ENCODE data around the gene GORASP2.

Gene GORASP2

DNA sequence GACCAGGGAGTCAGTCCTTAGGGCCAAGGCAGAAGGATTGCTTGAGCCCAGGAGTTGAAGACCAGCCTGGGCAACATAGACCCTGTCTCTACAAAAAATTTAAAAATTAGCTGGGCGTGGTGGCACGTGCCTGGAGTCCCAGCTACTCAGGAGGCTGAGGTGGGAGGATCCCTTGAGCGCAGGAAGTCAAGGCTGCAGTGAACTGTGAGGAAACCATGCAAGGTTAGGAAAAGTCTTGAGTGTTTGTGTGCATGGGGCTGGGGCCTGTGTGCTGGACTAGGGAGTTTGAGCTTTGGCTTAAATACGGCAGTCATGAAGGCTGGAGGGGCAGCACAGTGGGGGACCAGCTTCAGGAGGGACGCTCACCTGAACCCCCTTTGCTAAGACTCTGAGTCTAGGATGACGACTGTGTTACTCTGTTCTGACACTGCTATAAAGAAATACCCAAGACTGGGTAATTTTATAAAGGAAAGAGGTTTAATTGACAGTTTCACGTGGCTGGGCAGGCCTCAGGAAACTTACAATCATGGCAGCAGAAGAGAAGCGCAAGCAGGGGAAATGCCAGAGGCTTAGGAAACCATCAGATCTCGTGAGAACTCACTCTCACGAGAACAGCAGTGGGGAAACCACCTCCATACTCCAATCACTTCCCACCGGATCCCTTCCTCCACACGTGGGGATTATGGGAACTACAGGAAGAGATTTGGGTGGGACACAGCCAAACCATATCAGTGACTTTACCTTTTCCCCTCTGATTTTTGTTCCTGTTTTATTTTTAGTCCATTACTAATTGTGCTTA, 39.4 kb downstream of the GORASP2 start:
- DNase-seq = no peak

DNA sequence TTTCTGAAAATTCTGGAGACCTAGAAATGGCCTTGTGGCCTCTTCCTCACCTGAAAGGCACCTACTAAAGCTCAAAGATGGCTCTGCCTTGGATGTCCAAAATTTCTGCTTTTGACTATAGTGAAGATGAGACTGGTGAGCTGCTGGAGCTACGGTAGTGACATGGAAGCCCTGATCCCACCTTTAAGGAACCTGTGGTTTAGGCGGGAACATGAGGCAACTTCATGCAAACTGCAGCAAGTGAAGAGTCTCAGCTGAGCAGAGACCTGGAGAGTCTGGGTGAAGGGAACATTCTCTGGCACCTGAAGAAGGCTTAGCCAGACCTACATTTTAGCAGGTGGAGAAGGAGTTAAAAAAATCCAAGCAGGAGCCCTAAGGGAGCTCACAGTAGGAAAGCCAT, 40.0 kb downstream of the GORASP2 start:
- no peak for DNase-seq

DNA sequence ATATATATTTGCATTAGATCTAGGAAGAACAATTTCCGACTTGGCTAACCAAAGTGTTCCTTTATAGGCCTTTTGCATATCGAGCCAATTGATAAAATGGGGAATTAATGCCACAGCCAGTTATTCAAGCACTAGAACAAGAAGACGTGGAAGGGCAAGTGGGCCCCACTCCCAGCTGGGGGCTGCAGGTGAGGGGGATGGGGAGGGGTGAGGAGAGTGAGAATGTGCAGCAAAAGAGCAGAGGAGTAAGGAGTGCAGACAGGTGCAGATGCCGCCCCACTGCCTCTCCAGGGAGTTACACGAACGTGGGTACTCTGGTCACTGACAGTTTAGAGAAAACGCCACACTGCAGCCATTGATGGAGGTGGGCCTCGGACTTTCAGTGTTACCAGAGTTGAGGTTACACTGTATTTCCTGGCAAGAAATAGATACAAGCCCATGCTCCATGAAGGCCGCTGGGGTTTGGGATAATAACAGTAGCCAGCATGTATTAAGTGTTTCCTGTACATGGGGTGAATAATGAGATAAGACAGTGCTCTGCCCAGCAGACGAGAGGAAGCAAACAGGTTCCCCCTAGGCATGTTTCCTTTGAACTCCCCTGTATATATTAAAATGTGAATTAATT, 40.9 kb downstream of the GORASP2 start:
- DNase-seq = no peak

DNA sequence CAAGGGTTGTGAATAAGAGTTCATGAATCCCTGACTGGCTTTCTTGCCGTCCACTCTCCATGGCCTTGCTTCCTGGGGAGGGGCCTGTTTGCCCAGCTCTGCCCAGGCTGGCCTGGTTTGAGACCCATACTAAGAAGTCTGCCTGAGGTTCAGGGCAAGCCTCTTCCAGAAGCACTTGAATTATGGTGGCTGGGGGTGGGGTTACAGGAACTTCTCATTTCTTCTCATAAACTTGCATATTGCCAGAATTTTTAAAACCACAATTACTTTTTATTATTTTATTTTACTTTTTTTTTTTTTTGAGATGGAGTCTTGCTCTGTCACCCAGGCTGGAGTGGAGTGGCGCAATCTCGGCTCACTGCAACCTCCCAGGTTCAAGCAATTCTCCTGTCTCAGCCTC, 42.0 kb downstream of the GORASP2 start:
- DNase-seq = no peak

DNA sequence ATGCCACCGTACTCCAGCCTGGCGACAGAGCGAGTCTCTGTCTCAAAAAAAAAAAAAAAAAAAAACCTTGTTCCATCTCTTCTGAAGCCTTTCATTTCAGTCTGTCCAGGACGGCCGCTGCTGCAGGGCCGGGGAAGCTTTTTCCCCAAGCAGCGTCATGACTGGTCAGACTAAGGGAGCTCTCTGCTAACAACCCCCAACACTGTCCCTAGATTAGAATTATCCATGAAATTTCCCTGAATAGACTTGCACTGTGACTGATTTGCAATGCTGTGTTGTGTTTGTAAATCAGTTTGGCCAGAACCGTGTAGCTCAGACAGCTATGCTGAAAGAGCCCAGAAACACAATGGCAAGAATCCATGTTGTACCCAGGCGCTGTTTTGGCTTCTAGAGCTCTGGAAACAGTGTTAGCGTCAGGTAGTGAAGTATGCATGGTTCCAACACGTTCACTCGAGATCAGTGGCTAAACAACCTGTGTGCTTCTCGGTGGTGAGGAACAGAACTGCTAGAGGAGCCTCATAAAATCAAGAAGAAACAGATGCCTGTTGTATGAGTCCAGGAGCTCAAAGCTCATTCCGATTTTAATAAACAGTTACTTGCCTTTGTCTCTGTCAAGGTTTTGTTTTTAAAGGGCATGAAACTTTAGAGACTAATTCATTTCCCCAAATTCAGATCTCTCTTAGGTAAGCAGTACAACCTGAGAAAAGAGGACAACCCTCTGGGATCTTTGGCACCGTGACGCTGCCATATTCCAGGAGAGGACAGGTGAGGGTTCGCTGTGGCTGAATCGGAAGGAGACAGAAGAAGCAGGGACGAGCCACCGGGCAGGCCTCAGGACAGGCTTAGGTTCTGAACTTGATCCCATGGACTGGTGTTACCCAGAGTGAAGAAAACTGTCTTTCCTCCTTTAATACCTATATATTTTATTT, 43.5 kb downstream of the GORASP2 start:
- peak; percentile 34 for DNase-seq

DNA sequence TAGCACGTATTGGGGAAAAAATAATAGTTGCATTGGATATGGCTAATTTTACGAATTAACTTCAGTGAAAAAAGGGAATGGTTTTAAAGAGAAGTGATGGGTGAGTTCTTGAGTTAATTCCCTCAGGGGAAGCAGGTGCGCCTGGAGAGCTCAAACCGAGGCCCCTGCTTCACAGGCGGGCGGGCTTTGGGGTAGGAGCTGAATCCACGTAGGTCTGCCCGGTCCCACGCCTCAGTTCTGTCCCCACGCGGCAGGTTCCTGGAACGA, 44.1 kb downstream of the GORASP2 start:
- DNase-seq = no peak

DNA sequence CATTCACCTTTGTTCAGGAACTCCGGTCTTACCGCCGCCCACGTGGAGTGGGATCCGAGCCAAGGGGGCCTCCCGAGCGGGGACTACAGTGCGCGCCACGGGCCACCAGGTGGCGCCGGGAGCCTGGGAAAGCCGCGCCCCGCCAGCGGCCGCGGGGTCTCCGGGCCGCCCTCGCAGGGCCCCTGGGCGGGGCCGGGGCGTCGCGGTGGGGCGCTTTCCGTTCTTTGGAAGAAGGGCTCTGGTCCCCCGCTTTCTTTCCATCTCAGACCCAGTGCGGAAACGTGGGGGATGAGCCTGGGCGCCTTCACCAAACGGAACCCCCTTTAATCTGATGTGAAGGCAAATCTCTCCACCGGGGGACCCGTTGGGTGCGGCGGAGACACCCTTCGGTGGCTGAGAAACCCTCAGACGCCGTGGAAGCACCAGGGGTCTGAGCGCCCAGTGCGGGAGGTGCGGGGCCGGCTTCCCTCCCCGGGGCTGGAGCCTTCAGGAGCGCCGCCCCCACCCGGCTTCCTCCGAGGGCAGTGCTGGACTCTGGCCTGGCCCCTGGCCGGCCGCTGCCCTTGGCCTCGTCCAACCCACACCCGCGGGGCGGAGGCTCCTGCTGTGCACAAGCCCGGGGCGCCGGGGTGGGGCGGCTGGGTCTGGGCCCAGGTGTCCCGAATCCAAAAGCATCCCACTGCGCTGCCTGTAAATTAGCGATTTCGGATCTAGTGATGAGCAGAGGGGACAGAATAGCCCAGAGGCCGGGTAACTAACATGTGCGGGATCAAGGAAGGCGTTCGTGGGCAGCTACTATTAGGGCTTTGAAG, 44.6 kb downstream of the GORASP2 start:
- DNase-seq = peak; percentile 76

DNA sequence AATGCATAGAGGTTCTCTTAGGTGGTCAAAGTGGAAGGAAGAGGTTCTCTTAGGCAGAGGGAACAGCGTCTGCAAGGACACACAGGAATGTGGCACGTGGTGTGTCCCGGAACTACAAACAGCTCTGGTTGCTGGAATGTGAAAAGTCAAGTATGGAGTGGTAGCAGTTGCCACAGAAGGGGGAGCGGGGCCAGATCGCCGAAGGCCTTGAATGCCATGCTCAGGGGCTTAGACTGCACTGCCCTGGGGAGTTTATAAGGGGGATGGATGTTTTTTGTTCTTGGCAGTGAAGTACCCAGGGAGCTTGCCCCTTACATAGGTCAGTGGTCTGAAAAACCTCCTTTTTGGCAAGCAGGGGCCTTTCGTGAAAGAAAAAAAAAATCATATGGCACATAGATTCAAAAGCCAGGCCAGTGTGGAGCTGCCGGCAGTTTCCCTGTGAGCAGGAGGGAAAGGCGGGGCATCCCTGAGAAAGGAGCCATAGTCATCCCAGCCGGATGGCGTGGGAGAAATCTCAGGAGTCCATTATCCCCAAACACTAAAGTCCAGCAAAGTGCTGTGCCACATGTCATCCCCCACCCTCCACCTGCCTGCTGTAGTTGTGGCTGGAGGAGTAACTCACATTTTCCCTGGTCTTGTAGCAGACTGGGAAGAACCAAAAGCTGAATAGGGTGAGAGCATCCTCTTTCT, 45.4 kb downstream of the GORASP2 start:
- no peak for DNase-seq

DNA sequence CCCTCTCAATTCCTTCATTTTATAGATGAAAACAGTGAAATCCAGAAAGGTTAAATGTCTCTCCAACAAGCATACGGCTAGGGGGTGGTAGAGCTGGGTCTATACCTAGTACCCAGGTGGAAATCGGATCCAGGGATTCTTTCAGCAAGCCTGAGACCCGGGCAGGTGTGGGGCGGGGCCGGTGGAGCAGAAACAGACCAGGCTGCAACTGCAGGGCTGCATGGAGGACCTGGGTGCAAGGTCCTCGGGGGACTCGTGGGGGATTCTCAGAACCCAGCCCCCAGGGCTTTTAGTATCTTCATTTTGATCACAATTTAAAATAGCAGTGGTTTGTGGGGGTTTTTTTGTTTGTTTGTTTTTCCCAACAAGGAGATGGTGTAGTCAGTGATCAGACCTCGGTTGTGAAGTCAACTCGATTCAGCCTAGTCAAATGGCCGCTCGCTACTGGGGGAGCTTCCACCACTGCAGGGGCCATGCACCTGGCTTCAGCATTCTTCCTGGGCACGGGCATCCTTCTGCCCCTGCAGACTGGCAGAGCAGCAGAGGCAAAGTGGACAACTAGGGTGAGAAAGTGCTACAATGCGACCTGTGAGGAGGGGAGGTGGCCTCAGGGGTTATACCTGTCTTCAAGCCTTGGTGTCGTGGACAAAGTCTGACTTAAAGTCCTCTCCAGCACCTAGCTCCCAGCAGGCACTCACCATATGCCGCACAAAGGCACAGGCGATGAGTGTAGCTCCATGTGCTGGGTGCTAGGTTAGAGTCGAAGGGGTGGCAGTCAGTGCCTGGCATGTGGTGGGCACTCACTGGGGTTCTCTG, 46.3 kb downstream of the GORASP2 start:
- DNase-seq = no peak

DNA sequence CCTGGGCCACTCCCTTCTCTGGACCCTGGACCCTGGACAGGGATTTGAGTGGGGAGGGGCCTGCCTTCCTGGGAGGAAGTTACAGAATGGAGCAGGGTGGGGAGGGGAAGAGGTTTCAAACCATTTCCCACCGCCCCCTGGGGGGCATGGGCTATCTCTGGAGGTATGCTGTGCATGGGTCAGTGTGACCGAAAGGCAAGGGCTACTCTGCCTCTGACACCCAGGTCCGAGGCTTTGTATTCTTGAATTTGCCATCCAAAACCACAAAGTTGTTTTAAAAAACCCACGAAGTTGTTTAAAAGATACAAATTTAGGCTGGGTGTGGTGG, 46.9 kb downstream of the GORASP2 start:
- no peak for DNase-seq

DNA sequence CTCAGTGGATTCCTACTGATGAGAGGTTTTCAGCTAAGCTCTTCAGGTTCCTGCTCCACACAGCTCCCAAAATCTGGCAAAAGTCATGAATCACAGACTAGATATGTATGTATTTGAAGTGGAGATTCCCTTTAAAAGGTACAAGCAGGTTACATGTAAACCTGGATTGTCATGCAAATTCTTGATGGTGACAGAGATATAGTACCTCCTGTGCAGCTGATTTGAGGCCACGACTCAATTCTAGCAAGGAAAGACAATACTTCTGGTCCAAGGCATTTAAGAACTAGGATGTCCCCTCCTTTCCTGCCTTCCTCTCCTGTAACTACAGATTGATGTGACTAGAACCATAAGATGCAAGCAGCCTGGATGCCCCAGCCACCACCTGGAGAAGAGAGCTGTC, 55.0 kb downstream of the GORASP2 start:
- DNase-seq = no peak

DNA sequence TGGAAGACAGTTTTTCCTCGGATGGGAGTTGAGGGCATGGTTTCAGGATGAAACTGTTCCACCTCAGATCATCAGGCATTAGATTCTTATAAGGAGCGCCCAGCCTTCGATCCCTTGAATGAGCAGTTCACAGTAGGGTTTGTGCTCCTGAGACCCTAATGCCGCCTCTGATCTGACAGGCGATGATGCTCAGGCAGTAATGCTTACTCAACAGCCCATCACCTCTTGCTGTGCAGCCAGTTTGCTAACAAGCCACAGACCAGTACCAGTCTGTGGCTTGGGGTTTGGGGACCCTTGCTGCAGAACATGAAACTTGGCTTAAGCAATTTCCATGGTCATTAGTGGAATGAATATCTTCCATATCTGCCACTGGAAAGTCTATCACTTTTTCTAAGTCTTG, 56.4 kb downstream of the GORASP2 start:
- DNase-seq = no peak

DNA sequence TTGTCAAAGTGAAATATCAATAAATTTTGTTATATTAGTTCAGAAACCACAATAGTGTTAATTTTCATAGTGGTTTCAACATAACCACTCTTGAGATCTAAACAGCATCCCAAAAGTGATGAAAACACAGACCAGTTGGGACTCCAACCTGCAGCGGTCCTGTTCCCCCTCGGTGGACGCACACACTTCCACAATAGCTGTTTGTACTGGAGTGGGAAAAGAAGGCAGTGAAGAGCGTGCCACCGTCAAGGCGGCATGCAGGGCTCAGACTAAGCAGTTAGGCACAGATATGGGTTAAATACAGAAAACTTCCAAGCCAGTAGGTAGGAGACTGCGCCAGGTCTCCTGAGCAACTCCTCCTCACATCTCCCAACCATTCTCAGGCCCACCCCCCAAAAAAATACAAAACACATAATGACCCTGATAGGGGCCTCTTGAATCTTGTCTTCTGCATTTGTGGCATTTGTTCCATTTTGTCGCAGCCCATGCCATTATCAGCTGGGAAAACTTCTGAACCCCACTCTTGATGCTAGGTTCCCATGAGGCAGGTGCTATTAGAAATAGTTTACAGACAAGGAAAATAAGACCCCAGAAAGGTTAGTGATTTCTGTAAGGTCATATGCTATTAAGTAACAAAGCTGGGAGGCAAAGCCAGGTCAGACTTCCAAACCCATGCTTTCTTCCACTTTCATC, 57.7 kb downstream of the GORASP2 start:
- no peak for DNase-seq

DNA sequence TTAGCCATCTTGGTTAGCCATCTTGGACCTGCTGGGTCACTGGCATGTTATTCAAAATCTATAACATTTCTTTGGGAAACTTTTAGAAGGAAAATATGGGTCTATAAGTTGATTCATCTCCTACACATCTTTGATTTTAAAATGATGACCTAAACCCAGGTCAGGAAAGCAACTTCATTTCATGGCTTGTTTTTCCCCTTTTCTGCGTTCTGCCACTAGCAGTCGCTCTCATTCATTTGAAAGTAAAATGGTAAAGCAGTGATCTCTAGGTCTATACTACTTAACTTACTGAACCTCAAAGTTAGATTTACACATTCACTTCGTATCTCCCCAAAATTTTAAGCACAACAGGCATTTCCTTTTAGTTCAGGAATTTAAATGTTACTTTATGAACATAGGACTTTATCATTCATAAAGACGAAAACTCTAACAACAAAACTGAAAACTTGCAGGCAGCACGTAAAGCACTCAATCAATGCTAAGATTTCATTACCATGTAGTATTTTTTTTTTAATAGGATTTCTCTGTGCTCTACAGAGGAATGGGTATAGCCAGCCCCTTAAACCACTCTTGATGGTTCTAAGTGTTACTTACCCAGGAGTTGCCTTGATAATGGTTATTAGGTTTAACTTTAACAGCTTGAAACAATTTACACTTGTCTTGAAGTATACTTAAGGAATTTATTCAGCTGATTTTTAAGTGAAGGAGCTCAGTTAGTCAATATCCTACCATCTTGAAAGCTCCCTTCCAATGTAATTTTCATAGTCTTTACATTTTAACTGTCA, 62.5 kb downstream of the GORASP2 start:
- peak; percentile 70 for DNase-seq

DNA sequence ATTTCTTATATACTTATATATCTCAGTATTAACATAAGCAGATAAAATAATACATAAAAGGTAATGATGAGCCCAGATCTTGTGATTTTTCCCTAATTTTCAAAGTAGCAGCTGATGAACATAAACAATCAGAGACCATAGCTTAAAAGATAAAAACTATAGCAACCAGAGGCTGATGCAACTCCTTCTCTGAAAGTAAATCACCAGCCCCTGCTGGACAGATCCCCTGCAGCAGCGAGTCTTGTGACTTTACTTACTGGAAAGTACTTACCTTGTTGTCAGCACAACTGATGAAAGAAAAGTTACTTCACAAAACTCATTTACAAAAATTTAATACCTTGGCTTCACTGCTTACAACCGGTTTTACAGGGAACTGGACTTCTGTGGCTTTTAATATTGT, 67.3 kb downstream of the GORASP2 start:
- no peak for DNase-seq

DNA sequence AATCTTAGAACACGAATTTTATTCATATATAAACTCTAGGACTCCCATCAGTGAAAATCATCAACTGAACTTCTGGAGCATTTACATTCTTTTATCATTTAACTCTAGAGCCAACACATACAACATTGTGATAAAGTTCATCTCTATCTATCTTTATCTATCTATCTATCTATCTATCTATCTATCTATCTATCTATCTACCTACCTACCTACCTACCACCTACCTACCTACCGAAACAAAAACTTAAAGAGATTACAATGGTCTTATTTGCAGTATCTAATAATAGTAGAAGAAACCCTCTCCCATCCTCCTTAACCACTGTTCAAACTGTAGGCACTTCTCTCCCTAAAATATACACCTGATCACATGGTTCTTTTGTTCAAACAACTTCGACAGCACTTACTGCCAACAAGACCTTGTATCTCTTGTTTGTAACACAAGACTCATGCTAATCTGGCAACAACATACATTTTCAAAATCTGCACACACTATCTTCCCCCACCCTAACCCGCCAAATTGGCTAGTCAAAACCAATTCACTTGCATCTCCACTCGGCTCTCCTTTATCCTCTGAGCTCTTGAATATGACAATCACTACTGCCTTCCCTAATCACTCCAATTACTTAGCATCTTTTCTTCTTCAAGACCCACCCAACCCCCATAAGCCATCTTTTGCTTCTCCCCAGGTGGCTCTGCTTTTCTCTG, 69.0 kb downstream of the GORASP2 start:
- no peak for DNase-seq

DNA sequence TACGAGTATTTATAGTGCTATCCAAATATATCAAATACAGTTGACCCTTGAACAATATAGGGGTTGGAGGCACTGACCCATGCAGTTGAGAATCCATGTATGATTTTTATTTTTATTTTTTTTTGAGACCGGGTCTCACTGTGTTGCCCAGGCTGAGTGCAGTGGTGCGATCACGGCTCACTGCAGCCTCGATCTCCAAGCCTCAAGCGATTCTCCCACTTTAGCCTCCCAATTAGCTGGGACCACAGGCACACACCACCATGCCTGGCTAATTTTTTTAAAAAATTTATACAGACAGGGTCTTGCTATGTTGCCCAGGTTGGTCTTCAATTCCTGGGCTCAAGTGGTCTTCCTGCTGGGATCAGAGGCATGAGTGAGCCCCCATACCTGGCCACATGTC, 70.6 kb downstream of the GORASP2 start:
- no peak for DNase-seq

DNA sequence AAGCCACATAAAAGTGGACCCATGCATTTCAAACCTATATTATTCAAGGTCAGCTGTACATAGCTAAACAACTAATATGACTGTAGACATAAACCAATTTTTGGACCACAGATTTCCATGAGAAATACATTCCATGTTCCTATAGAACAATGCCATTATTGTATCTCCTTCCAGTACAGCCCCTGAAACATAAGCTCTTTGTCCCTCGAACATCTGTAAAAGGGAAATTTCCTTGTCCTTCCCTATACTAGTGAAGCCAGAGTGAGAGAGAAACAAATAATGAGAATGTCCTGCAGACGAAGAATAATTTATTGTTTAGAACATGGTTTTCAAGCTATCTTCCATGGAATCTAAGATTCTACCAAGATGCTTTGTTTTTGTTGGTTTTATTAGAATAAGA, 75.3 kb downstream of the GORASP2 start:
- DNase-seq = no peak

DNA sequence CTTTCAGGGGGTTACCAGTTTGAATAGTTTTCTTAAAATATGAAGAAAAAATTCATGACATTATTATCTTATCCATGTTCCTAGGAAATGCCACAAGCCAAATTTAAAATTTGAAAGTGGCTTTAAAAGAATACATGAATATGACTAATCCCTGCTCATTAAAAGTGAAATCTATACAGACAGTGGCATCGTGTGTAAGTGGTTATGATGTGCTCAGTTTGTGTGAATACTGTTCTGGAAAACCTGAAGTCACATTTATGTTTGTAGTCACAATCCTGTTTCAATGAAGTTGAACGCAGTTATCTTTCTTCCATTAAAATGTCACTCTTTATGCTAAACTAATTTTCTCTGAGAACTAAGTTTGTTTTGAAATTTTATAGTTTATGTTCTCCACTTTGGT, 75.8 kb downstream of the GORASP2 start:
- no peak for DNase-seq

Data from DMS79 treated with DMSO at 0.1 percent for 48 hours (cell line).